GM12878 (cell line): ENCODE measurements around the gene SBF2. TPM values are rescaled to one million over a fixed set of nuclear protein-coding genes. Genes with fewer than 3 reads are reported as not detected.

ENCODE experiments used
- ATAC-seq: fragments of 200-7000 bp; cut with Tn5 transposase; 3 replicates; pipeline ENCODE4 v1.9.1; 2020; ENCODE audit warnings: mild to moderate bottlenecking, moderate library complexity
- BruUV-seq: library from RNA; stranded (reverse); fragments of 400-500 nt; replicated peaks from 2 replicates; lab custom pipeline; 2021; lab: Mats Ljungman, UMichigan
- CTCF ChIA-PET: fragments of 300-600 bp; sonication (Branson Sonifier 250); formaldehyde crosslinking; extraction: SDS; loops from one replicate; lab custom pipeline; 2021; ENCODE audit warnings: inconsistent platforms; lab: Yijun Ruan, JAX
- POLR2A ChIA-PET: fragments of 350-600 bp; formaldehyde crosslinking; extraction: SDS; loops from one replicate; lab custom pipeline; 2021; ENCODE audit warnings: inconsistent platforms; lab: Charles Lee
- RAD21 ChIA-PET: fragments of 300-600 bp; sonication (Branson Sonifier 250); formaldehyde crosslinking; loops from one replicate; lab custom pipeline; 2023; ENCODE audit warnings: antibody characterized with exemption; ENCODE audit not compliant: unreplicated experiment; lab: Charles Lee
- SMC1A ChIA-PET: fragments of 300-600 bp; sonication (Branson Sonifier 250); formaldehyde crosslinking; loops from one replicate; lab custom pipeline; 2023; ENCODE audit not compliant: unreplicated experiment, uncharacterized antibody; lab: Charles Lee
- DNase-seq: peaks from one replicate; pipeline ENCODE4 v3.0.0-alpha.2; 2011; ENCODE audit warnings: low read depth, low spot score
- FAIRE-seq: peaks from 3 replicates; lab custom pipeline; 2011; peaks lifted over from hg19 to GRCh38; lab: Jason Lieb, UNC
- H2AFZ ChIP-seq: 2 replicates; pipeline ENCODE4 v1.6.0; 2011; ENCODE audit warnings: low read depth, low read length, control low read depth; ENCODE audit not compliant: control insufficient read depth
- H3K27ac ChIP-seq: 2 replicates; pipeline ENCODE4 v1.5.1; 2011; ENCODE audit warnings: control low read depth; ENCODE audit not compliant: control insufficient read depth, insufficient read depth
- H3K27me3 ChIP-seq, 2 experiments: replicated peaks in 1 of 2; 2 replicates each; pipeline versions ENCODE4 v1.6.0 to v1.6.1; 2011; ENCODE audit warnings: low read length in 1 of 2; ENCODE audit not compliant: control insufficient read depth in 2 of 2, insufficient read depth in 2 of 2
- H3K36me3 ChIP-seq, 2 experiments: 2 replicates each; pipeline ENCODE4 v1.5.1; 2011; ENCODE audit warnings: low read length in 1 of 2; ENCODE audit not compliant: control insufficient read depth in 2 of 2, insufficient read depth in 2 of 2
- H3K4me1 ChIP-seq: 2 replicates; pipeline ENCODE4 v1.6.1; 2011; ENCODE audit warnings: mild to moderate bottlenecking, low read length, moderate library complexity, mixed read lengths; ENCODE audit not compliant: control insufficient read depth, insufficient read depth
- H3K4me2 ChIP-seq: 2 replicates; pipeline ENCODE4 v1.6.0; 2011; ENCODE audit warnings: control low read depth; ENCODE audit not compliant: control insufficient read depth, insufficient read depth
- H3K4me3 ChIP-seq: fragments of 200-600 bp; sonication (generic); 2 replicates; pipeline ENCODE4 v1.5.1; 2016
- H3K79me2 ChIP-seq: 2 replicates; pipeline ENCODE4 v1.6.0; 2011; ENCODE audit warnings: low read length; ENCODE audit not compliant: control insufficient read depth, insufficient read depth
- H3K9ac ChIP-seq: 2 replicates; pipeline ENCODE4 v1.8.0; 2011; ENCODE audit warnings: low read length, control low read depth, mixed read lengths; ENCODE audit not compliant: control insufficient read depth, insufficient read depth
- H3K9me3 ChIP-seq: replicated peaks from 3 replicates; pipeline ENCODE4 v1.5.1; 2011; ENCODE audit warnings: mild to moderate bottlenecking, low read length; ENCODE audit not compliant: control insufficient read depth, insufficient read depth
- H4K20me1 ChIP-seq: 2 replicates; pipeline ENCODE4 v1.6.0; 2011; ENCODE audit not compliant: control insufficient read depth, insufficient read depth
- BACH1 ChIP-seq: fragments of 450-650 bp; IDR thresholded peaks from 2 replicates; pipeline ENCODE4 v1.6.1; 2017; ENCODE audit warnings: mild to moderate bottlenecking, borderline replicate concordance
- BHLHE40 ChIP-seq, 2 experiments: fragments of 450-650 bp in 1 of 2; IDR thresholded peaks; 2 replicates each; pipeline ENCODE4 v1.6.1; 2011 to 2017; ENCODE audit warnings: low read depth in 2 of 2, borderline replicate concordance in 1 of 2, improper control_type of control experiment in 1 of 2, low read length in 1 of 2, mild to moderate bottlenecking in 1 of 2
- CBFB ChIP-seq: IDR thresholded peaks from 2 replicates; pipeline ENCODE4 v1.6.1; 2016; ENCODE audit warnings: antibody characterized with exemption, low read depth
- CHD4 ChIP-seq: fragments of 200-600 bp; sonication (generic); IDR thresholded peaks from 2 replicates; pipeline ENCODE4 v1.6.1; 2016; ENCODE audit warnings: mild to moderate bottlenecking
- FOXK2 ChIP-seq: fragments of 450-650 bp; IDR thresholded peaks from 2 replicates; pipeline ENCODE4 v1.6.1; 2017; ENCODE audit warnings: mild to moderate bottlenecking, moderate library complexity
- HDGF ChIP-seq: fragments of 450-650 bp; IDR thresholded peaks from 2 replicates; pipeline ENCODE4 v1.6.1; 2016; ENCODE audit warnings: antibody characterized with exemption
- IRF4 ChIP-seq: IDR thresholded peaks from 2 replicates; pipeline ENCODE4 v1.6.1; 2011; ENCODE audit warnings: low read depth, low read length
- RAD21 ChIP-seq: IDR thresholded peaks from 2 replicates; pipeline ENCODE4 v1.6.1; 2011; ENCODE audit warnings: mild to moderate bottlenecking, low read depth, low read length, moderate library complexity; ENCODE audit not compliant: insufficient read depth
- RAD51 ChIP-seq: fragments of 450-650 bp; IDR thresholded peaks from 2 replicates; pipeline ENCODE4 v1.6.1; 2016; ENCODE audit warnings: moderate library complexity, mild to moderate bottlenecking, inconsistent platforms
- RELA ChIP-seq: fragments of 450-650 bp; IDR thresholded peaks from 2 replicates; pipeline ENCODE4 v1.8.0; 2014; ENCODE audit warnings: borderline replicate concordance; ENCODE audit not compliant: partially characterized antibody
- WRNIP1 ChIP-seq: IDR thresholded peaks from 2 replicates; pipeline ENCODE4 v1.6.1; 2011; ENCODE audit warnings: low read depth, low read length, improper control_type of control experiment, borderline replicate concordance
- YBX1 ChIP-seq: fragments of 450-650 bp; IDR thresholded peaks from 2 replicates; pipeline ENCODE4 v1.6.1; 2016; ENCODE audit warnings: antibody characterized with exemption
- ZBTB11 ChIP-seq: fragments of 450-650 bp; formaldehyde crosslinking; IDR thresholded peaks from 2 replicates; pipeline ENCODE4 v1.5.0; 2022; ENCODE audit warnings: mild to moderate bottlenecking, missing genetic modification characterization
- ZNF384 ChIP-seq: IDR thresholded peaks from 2 replicates; pipeline ENCODE4 v1.6.1; 2012; ENCODE audit warnings: low read depth, mild to moderate bottlenecking, low read length, improper control_type of control experiment, borderline replicate concordance
- ZZZ3 ChIP-seq: IDR thresholded peaks from 2 replicates; pipeline ENCODE4 v1.6.1; 2011; ENCODE audit warnings: low read depth; ENCODE audit not compliant: control insufficient read depth, insufficient read length
- WGBS: methylation state at CpG from one replicate; pipeline ENCODE4 v1.1.6; 2016; ENCODE audit warnings: low lambda C conversion rate; ENCODE audit not compliant: insufficient replicate concordance, insufficient coverage; ENCODE audit errors: missing lambda C conversion rate; 5-methylcytosine and 5-hydroxymethylcytosine counted together
- in situ Hi-C: fragments of 300-500 bp; cut with MboI; formaldehyde crosslinking; loops from 9 replicates; pipeline ENCODE4 v1.14.3; 2018; ENCODE audit warnings: mixed read lengths
- intact Hi-C: fragments of 100-400 bp; cut with micrococcal nuclease; formaldehyde crosslinking; loops from one replicate; pipeline ENCODE4 v1.14.2; 2022; ENCODE audit not compliant: unreplicated experiment
- polyA plus RNA-seq, 11 experiments: library from polyadenylated mRNA; depleted of rRNA in 4 of 11; unstranded in 6 of 11; stranded (reverse) in 5 of 11; fragments of >200 nt; fragmentation: Nextera tagmentation in 4 of 11; fragmentation: Illumina TruSeq in 1 of 11; extraction: Ambion mirVana in 4 of 11; extraction: Trizol in 1 of 11; gene quantifications; 1 replicate in 1 of 11; 2 replicates in 10 of 11; pipeline versions ENCODE4 v1.2.1 to v1.2.3, GENCODE V29; 2011 to 2016; ENCODE audit warnings: inconsistent platforms in 2 of 11, missing spikeins in 2 of 11, low read depth in 1 of 11
- total RNA-seq, 4 experiments: library from RNA; depleted of rRNA in 3 of 4; stranded (reverse); fragments of >200 nt in 3 of 4; fragmentation: Illumina TruSeq in 1 of 4; extraction: Trizol in 1 of 4; gene quantifications; 2 replicates each; pipeline versions ENCODE4 v1.2.1 to v1.2.3, GENCODE V29; 2013 to 2021

SBF2 gene
- total and polyA plus RNA-seq, 10 of the 15 experiments (the other 5 are each of a cell fraction or from before 2014, with no cell fraction given) = 0.24 to 2.3 (median 1.1) TPM

GRCh38 chr11:10181811-10182210 is 112.2 kb downstream of the SBF2 start:
- Histone ChIP-seq H2AFZ (no peak overlapping the region), H3K4me3 (no peak overlapping the region), H4K20me1 (no peaks in the 10 kb centered on the region), H3K36me3 (no peaks in the 10 kb centered on the region), H3K27me3 (no peaks in the 10 kb centered on the region), H3K9me3 (no peaks in the 10 kb centered on the region), H3K4me1 (no peaks in the 10 kb centered on the region), H3K4me2 (no peak overlapping the region), H3K9ac (no peak overlapping the region), H3K79me2 (no peaks in the 10 kb centered on the region), H3K27ac (no peak overlapping the region)
- no peak for ATAC-seq
- SMC1A ChIA-PET = interaction anchor here (1.0 to 2.9 kb wide), 7 partner anchors 13 to 146 kb away, joined by 3 to 13 read pairs (median 3); partner anchors contain the start of gene ADM
- no peak for DNase-seq
- 21% methylated on average over 3 of the region's 3 CpGs for WGBS
- intact Hi-C loops = no loop called here
- no peak for TF ChIP-seq FOXK2
- no peak for TF ChIP-seq YBX1
- TF ChIP-seq BHLHE40 (IDR thresholded peaks at IDR 0.05; ENCODE audit: borderline replicate concordance in 1 of 2, low read depth in 2 of 2, low read length in 1 of 2) = no peak
- peak; percentile 34 for TF ChIP-seq RAD21
- TF ChIP-seq WRNIP1 = no peak
- TF ChIP-seq RAD51 = no peak
- RAD21 ChIA-PET = interaction anchor here (1.0 to 1.4 kb wide), 4 partner anchors 126 to 185 kb away, joined by 3 to 5 read pairs (median 4); no protein-coding TSS in a partner anchor
- POLR2A ChIA-PET = no interaction called here
- BruUV-seq = no TSS peak
- in situ Hi-C loops = no loop called here
- CTCF ChIA-PET = interaction anchor here (0.9 to 3.1 kb wide), 11 partner anchors 8 to 185 kb away, joined by 3 to 11 read pairs (median 6); no protein-coding TSS in a partner anchor
- no peak for FAIRE-seq

GRCh38 chr11:10164621-10165020 is 129.4 kb downstream of the SBF2 start:
- no peak for ATAC-seq
- Histone ChIP-seq H3K36me3 (no peaks in the 10 kb centered on the region), H3K4me3 (no peak overlapping the region), H3K27me3 (no peaks in the 10 kb centered on the region), H3K27ac (no peak overlapping the region), H3K4me2 (no peak overlapping the region), H3K9ac (no peak overlapping the region), H3K79me2 (no peaks in the 10 kb centered on the region), H4K20me1 (no peaks in the 10 kb centered on the region), H3K4me1 (no peaks in the 10 kb centered on the region), H2AFZ (no peak overlapping the region), H3K9me3 (no peaks in the 10 kb centered on the region)
- DNase-seq = no peak
- POLR2A ChIA-PET = no interaction called here
- CTCF ChIA-PET = interaction anchor here (1.0 kb wide), 1 partner anchor 75 kb away, joined by 3 read pairs; no protein-coding TSS in a partner anchor
- FAIRE-seq = no peak
- BruUV-seq = no TSS peak
- in situ Hi-C loops = no loop called here
- RAD21 ChIA-PET = no interaction called here
- SMC1A ChIA-PET = interaction anchor here (1.2 kb wide), 1 partner anchor 50 kb away, joined by 3 read pairs; no protein-coding TSS in a partner anchor
- intact Hi-C loops = no loop called here
- TF ChIP-seq ZZZ3 (no peak), RELA (no peak), HDGF (no peak), BACH1 (no peak), CHD4 (no peak), IRF4 (no peak), ZBTB11 (CRISPR knock-in tag) (no peak), ZNF384 (no peak), CBFB (no peak)
